GM23338 (cell line): ENCODE measurements around the gene TMCC1. TPM values are rescaled to one million over a fixed set of nuclear protein-coding genes. Genes with fewer than 3 reads are reported as not detected.

Experiments
- ATAC-seq: fragments of 200-7000 bp; cut with Tn5 transposase; 3 replicates; pipeline ENCODE4 v1.9.1; 2020
- DNase-seq: peaks from one replicate; pipeline ENCODE4 v3.0.0-alpha.2; 2015; ENCODE audit warnings: low spot score
- H2AFZ ChIP-seq: fragments of 200-600 bp; sonication (generic); 2 replicates; pipeline ENCODE4 v1.8.0; 2016; ENCODE audit warnings: antibody characterized with exemption, mild to moderate bottlenecking, moderate library complexity
- H3F3A ChIP-seq: fragments of 200-600 bp; sonication (generic); replicated peaks from 2 replicates; pipeline ENCODE4 v1.8.0; 2017; ENCODE audit warnings: antibody characterized with exemption, mixed run types, low read depth
- H3K27ac ChIP-seq: fragments of 200-600 bp; sonication (generic); 2 replicates; pipeline ENCODE4 v1.6.1; 2016; ENCODE audit warnings: low read depth
- H3K27me3 ChIP-seq: fragments of 200-600 bp; sonication (generic); 2 replicates; pipeline ENCODE4 v1.8.0; 2016; ENCODE audit warnings: mild to moderate bottlenecking, mixed run types, moderate library complexity; ENCODE audit not compliant: insufficient read depth
- H3K36me3 ChIP-seq: fragments of 200-600 bp; sonication (generic); 2 replicates; pipeline ENCODE4 v1.8.0; 2016; ENCODE audit warnings: mild to moderate bottlenecking; ENCODE audit not compliant: insufficient read depth
- H3K4me1 ChIP-seq: fragments of 200-600 bp; sonication (generic); 2 replicates; pipeline ENCODE4 v1.8.0; 2016; ENCODE audit warnings: mild to moderate bottlenecking, moderate library complexity; ENCODE audit not compliant: insufficient read depth
- H3K4me2 ChIP-seq: fragments of 200-600 bp; sonication (generic); 2 replicates; pipeline ENCODE4 v1.7.1; 2017; ENCODE audit warnings: mixed run types
- H3K4me3 ChIP-seq: fragments of 200-600 bp; sonication (generic); 2 replicates; pipeline ENCODE4 v1.6.1; 2016; ENCODE audit warnings: mixed run types
- H3K79me2 ChIP-seq: fragments of 200-600 bp; sonication (generic); replicated peaks from 2 replicates; pipeline ENCODE4 v1.8.0; 2017; ENCODE audit warnings: mild to moderate bottlenecking; ENCODE audit not compliant: insufficient read depth
- H3K9me2 ChIP-seq: fragments of 200-600 bp; sonication (generic); 2 replicates; pipeline ENCODE4 v1.8.0; 2017; ENCODE audit not compliant: insufficient read depth
- H4K20me1 ChIP-seq: fragments of 200-600 bp; sonication (generic); replicated peaks from 2 replicates; pipeline ENCODE4 v1.8.0; 2017; ENCODE audit warnings: mild to moderate bottlenecking; ENCODE audit not compliant: insufficient read depth
- H3K27ac Mint-ChIP-seq: 2 replicates; pipeline ENCODE4 v1.8.0; 2020; ENCODE audit warnings: inconsistent platforms, mild to moderate bottlenecking, moderate library complexity, mixed read lengths
- H3K27me3 Mint-ChIP-seq: 3 replicates; pipeline ENCODE4 v1.8.0; 2022; ENCODE audit warnings: low read depth, mild to moderate bottlenecking, moderate library complexity, mixed read lengths, inconsistent platforms; ENCODE audit not compliant: insufficient read depth, poor library complexity
- H3K36me3 Mint-ChIP-seq: 3 replicates; pipeline ENCODE4 v1.8.0; 2021; ENCODE audit warnings: low read depth, mild to moderate bottlenecking, inconsistent platforms, moderate library complexity, mixed read lengths
- H3K4me1 Mint-ChIP-seq: 3 replicates; pipeline ENCODE4 v1.8.0; 2020; ENCODE audit warnings: mild to moderate bottlenecking, inconsistent platforms, mixed read lengths
- H3K4me3 Mint-ChIP-seq: 3 replicates; pipeline ENCODE4 v1.8.0; 2021; ENCODE audit warnings: moderate library complexity, mild to moderate bottlenecking, inconsistent platforms, mixed read lengths
- H3K9me3 Mint-ChIP-seq: 3 replicates; pipeline ENCODE4 v1.8.0; 2020; ENCODE audit warnings: moderate library complexity, mild to moderate bottlenecking, inconsistent platforms, mixed read lengths
- CREB1 ChIP-seq: fragments of 250-450 bp; sonication (Bioruptor Pico); IDR thresholded peaks from 2 replicates; pipeline ENCODE4 v1.5.0; 2020; ENCODE audit warnings: low read depth, mild to moderate bottlenecking, moderate library complexity
- CTCF ChIP-seq, 2 experiments: fragments of 200-600 bp in 1 of 2; sonication (generic) in 1 of 2; conservative IDR thresholded peaks; 2 replicates each; pipeline versions ENCODE4 v1.5.1 to v1.6.1; 2016 to 2017; ENCODE audit warnings: antibody characterized with exemption in 2 of 2, low read depth in 2 of 2, mild to moderate bottlenecking in 2 of 2, moderate library complexity in 1 of 2
- ETS1 ChIP-seq: IDR thresholded peaks from 2 replicates; pipeline ENCODE4 v1.6.1; 2016; ENCODE audit warnings: antibody characterized with exemption
- EZH2 ChIP-seq: fragments of 200-600 bp; sonication (generic); IDR thresholded peaks from one replicate; pipeline ENCODE4 v1.8.0; 2017; ENCODE audit warnings: antibody characterized with exemption, mild to moderate bottlenecking, low read depth; ENCODE audit not compliant: unreplicated experiment
- EZH2phosphoT487 ChIP-seq: fragments of 200-600 bp; sonication (generic); IDR thresholded peaks from one replicate; pipeline ENCODE4 v1.8.1; 2018; ENCODE audit warnings: antibody characterized with exemption; ENCODE audit not compliant: unreplicated experiment
- JUNB ChIP-seq: IDR thresholded peaks from one replicate; pipeline ENCODE4 v1.6.1; 2016; ENCODE audit warnings: antibody characterized with exemption; ENCODE audit not compliant: unreplicated experiment
- POLR2AphosphoS5 ChIP-seq: IDR thresholded peaks from 2 replicates; pipeline ENCODE4 v1.6.1; 2016; ENCODE audit warnings: antibody characterized with exemption, low read depth
- STAT1 ChIP-seq: IDR thresholded peaks from one replicate; pipeline ENCODE4 v1.6.1; 2016; ENCODE audit warnings: antibody characterized with exemption; ENCODE audit not compliant: unreplicated experiment
- ZNF114 ChIP-seq: fragments of 250-450 bp; sonication (Bioruptor Pico); IDR thresholded peaks from 2 replicates; pipeline ENCODE4 v1.5.0; 2020; ENCODE audit warnings: mild to moderate bottlenecking, moderate library complexity
- ZNF331 ChIP-seq: fragments of 250-450 bp; sonication (Bioruptor Pico); IDR thresholded peaks from 2 replicates; pipeline ENCODE4 v1.5.0; 2020; ENCODE audit warnings: low read depth, mild to moderate bottlenecking, moderate library complexity
- polyA plus RNA-seq: library from polyadenylated mRNA; unstranded; fragments of >200 nt; fragmentation: Nextera tagmentation; extraction: Ambion mirVana; gene quantifications from 2 replicates; pipeline ENCODE4 v1.2.1, GENCODE V29; 2016
- total RNA-seq: library from RNA; depleted of rRNA; stranded (reverse); fragments of >200 nt; shearing (Covaris generic); gene quantifications from 2 replicates; pipeline ENCODE4 v1.2.3, GENCODE V29; 2014
- TF ChIP-seq, protein P1 (sequence below): IDR thresholded peaks from one replicate; pipeline ENCODE4 v1.6.1; 2018; ENCODE audit warnings: antibody characterized with exemption; ENCODE audit not compliant: unreplicated experiment
- TF ChIP-seq, protein P2 (sequence below): fragments of 250-450 bp; sonication (Bioruptor Pico); IDR thresholded peaks from 2 replicates; pipeline ENCODE4 v1.5.0; 2020; ENCODE audit warnings: mild to moderate bottlenecking, moderate library complexity

Gene TMCC1
- total and polyA plus RNA-seq, 2 experiments from 2014 or later: 8.2 to 18.4 TPM

GRCh38 chr3:129602309-129602708, 291.2 kb downstream of the TMCC1 start:
- DNase-seq: peak; percentile 55
- H3K27me3 ChIP-seq: peaks cover 27% of the 10 kb centered on the region
- H3K4me1 ChIP-seq: peaks cover 48% of the 10 kb centered on the region
- peaks cover 74% of the 10 kb centered on the region for H3K4me1 Mint-ChIP-seq
- peaks cover 39% of the 10 kb centered on the region for H3K79me2 ChIP-seq
- H2AFZ ChIP-seq: no peak overlapping the region
- no peak for TF ChIP-seq POLR2AphosphoS5
- TF ChIP-seq EZH2phosphoT487: no peak
- TF ChIP-seq EZH2: no peak
- TF ChIP-seq, protein P1, sequence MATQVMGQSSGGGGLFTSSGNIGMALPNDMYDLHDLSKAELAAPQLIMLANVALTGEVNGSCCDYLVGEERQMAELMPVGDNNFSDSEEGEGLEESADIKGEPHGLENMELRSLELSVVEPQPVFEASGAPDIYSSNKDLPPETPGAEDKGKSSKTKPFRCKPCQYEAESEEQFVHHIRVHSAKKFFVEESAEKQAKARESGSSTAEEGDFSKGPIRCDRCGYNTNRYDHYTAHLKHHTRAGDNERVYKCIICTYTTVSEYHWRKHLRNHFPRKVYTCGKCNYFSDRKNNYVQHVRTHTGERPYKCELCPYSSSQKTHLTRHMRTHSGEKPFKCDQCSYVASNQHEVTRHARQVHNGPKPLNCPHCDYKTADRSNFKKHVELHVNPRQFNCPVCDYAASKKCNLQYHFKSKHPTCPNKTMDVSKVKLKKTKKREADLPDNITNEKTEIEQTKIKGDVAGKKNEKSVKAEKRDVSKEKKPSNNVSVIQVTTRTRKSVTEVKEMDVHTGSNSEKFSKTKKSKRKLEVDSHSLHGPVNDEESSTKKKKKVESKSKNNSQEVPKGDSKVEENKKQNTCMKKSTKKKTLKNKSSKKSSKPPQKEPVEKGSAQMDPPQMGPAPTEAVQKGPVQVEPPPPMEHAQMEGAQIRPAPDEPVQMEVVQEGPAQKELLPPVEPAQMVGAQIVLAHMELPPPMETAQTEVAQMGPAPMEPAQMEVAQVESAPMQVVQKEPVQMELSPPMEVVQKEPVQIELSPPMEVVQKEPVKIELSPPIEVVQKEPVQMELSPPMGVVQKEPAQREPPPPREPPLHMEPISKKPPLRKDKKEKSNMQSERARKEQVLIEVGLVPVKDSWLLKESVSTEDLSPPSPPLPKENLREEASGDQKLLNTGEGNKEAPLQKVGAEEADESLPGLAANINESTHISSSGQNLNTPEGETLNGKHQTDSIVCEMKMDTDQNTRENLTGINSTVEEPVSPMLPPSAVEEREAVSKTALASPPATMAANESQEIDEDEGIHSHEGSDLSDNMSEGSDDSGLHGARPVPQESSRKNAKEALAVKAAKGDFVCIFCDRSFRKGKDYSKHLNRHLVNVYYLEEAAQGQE: no peak
- no peak for TF ChIP-seq ZNF114 (CRISPR knock-in tag)
- no peak for TF ChIP-seq JUNB
- no peak for TF ChIP-seq STAT1
- TF ChIP-seq, protein P2, sequence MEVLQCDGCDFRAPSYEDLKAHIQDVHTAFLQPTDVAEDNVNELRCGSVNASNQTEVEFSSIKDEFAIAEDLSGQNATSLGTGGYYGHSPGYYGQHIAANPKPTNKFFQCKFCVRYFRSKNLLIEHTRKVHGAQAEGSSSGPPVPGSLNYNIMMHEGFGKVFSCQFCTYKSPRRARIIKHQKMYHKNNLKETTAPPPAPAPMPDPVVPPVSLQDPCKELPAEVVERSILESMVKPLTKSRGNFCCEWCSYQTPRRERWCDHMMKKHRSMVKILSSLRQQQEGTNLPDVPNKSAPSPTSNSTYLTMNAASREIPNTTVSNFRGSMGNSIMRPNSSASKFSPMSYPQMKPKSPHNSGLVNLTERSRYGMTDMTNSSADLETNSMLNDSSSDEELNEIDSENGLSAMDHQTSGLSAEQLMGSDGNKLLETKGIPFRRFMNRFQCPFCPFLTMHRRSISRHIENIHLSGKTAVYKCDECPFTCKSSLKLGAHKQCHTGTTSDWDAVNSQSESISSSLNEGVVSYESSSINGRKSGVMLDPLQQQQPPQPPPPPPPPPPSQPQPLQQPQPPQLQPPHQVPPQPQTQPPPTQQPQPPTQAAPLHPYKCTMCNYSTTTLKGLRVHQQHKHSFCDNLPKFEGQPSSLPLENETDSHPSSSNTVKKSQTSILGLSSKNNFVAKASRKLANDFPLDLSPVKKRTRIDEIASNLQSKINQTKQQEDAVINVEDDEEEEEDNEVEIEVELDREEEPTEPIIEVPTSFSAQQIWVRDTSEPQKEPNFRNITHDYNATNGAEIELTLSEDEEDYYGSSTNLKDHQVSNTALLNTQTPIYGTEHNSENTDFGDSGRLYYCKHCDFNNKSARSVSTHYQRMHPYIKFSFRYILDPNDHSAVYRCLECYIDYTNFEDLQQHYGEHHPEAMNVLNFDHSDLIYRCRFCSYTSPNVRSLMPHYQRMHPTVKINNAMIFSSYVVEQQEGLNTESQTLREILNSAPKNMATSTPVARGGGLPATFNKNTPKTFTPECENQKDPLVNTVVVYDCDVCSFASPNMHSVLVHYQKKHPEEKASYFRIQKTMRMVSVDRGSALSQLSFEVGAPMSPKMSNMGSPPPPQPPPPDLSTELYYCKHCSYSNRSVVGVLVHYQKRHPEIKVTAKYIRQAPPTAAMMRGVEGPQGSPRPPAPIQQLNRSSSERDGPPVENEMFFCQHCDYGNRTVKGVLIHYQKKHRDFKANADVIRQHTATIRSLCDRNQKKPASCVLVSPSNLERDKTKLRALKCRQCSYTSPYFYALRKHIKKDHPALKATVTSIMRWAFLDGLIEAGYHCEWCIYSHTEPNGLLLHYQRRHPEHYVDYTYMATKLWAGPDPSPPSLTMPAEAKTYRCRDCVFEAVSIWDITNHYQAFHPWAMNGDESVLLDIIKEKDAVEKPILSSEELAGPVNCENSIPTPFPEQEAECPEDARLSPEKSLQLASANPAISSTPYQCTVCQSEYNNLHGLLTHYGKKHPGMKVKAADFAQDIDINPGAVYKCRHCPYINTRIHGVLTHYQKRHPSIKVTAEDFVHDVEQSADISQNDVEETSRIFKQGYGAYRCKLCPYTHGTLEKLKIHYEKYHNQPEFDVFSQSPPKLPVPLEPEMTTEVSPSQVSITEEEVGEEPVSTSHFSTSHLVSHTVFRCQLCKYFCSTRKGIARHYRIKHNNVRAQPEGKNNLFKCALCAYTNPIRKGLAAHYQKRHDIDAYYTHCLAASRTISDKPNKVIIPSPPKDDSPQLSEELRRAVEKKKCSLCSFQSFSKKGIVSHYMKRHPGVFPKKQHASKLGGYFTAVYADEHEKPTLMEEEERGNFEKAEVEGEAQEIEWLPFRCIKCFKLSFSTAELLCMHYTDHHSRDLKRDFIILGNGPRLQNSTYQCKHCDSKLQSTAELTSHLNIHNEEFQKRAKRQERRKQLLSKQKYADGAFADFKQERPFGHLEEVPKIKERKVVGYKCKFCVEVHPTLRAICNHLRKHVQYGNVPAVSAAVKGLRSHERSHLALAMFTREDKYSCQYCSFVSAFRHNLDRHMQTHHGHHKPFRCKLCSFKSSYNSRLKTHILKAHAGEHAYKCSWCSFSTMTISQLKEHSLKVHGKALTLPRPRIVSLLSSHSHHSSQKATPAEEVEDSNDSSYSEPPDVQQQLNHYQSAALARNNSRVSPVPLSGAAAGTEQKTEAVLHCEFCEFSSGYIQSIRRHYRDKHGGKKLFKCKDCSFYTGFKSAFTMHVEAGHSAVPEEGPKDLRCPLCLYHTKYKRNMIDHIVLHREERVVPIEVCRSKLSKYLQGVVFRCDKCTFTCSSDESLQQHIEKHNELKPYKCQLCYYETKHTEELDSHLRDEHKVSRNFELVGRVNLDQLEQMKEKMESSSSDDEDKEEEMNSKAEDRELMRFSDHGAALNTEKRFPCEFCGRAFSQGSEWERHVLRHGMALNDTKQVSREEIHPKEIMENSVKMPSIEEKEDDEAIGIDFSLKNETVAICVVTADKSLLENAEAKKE (CRISPR knock-in tag): no peak; the same call in 1 of the 2 replicates
- TF ChIP-seq CTCF (conservative IDR thresholded peaks at IDR 0.05; ENCODE audit: low read depth in 2 of 2): no peak
- no peak for TF ChIP-seq CREB1
- TF ChIP-seq ZNF331 (CRISPR knock-in tag): no peak
- TF ChIP-seq ETS1: no peak
- peak; percentile 27 for ATAC-seq
- no peaks in the 10 kb centered on the region for H3K36me3 ChIP-seq
- H3K4me3 ChIP-seq: no peak overlapping the region
- no peaks in the 10 kb centered on the region for H3K9me2 ChIP-seq
- peak overlapping the region; percentile 10; the same call in 1 of the 3 replicates for H3K4me3 Mint-ChIP-seq
- H3K9me3 Mint-ChIP-seq: no peaks in the 10 kb centered on the region
- 0 out of 2 replicates have a peak overlapping the region, but pooled peaks have one; percentile 12 for H3K27ac ChIP-seq
- peak overlapping the region; percentile 1; the same call in 1 of the 2 replicates for H3K27ac Mint-ChIP-seq
- H4K20me1 ChIP-seq: peaks cover 10% of the 10 kb centered on the region
- peaks cover 13% of the 10 kb centered on the region for H3F3A ChIP-seq
- H3K27me3 Mint-ChIP-seq: peaks cover 38% of the 10 kb centered on the region
- H3K36me3 Mint-ChIP-seq: no peaks in the 10 kb centered on the region; the same call in 2 of the 3 replicates
- H3K4me2 ChIP-seq: peak overlapping the region; percentile 70
